Measurements from ENCODE around the gene COPB1.
"Not testable (repeated sequence)": the region's sequence is repeated elsewhere in the genome, so short reads cannot be mapped to it uniquely, and the experiment has no call there.

Gene COPB1

GRCh38 chr11:14499560-14500180 is at the start of gene COPB1:
TSS of gene COPB1 (minus strand) at chr11:14499811. CDS start at chr11:14498928, 883 bp downstream.
- peak; percentile 93 for DNase-seq

GRCh38 chr11:14547440-14547839 is 47.8 kb upstream of the COPB1 start:
- DNase-seq: no peak

GRCh38 chr11:14546672-14547071 is 47.1 kb upstream of the COPB1 start:
- no peak for DNase-seq

- DNase-seq: no peak
Measured at GRCh38 chr11:14544611-14545010, 45.0 kb upstream of the COPB1 start.

- no peak for DNase-seq
Measured at GRCh38 chr11:14543260-14543659, 43.6 kb upstream of the COPB1 start.

- no peak for DNase-seq
Measured at GRCh38 chr11:14542324-14542723, 42.7 kb upstream of the COPB1 start.

GRCh38 chr11:14541192-14541947 is 41.8 kb upstream of the COPB1 start:
- no peak for DNase-seq

- no peak for DNase-seq
Measured at GRCh38 chr11:14539982-14540421, 40.4 kb upstream of the COPB1 start.

GRCh38 chr11:14538926-14539554 is 39.4 kb upstream of the COPB1 start:
- DNase-seq: no peak

- no peak for DNase-seq
Measured at GRCh38 chr11:14538271-14538925, 38.8 kb upstream of the COPB1 start.

- peak; percentile 54 for DNase-seq
Measured at GRCh38 chr11:14537134-14537599, 37.6 kb upstream of the COPB1 start.

GRCh38 chr11:14535166-14535565 is 35.6 kb upstream of the COPB1 start:
- DNase-seq: not testable (repeated sequence)

- no peak for DNase-seq
Measured at GRCh38 chr11:14529951-14530350, 30.3 kb upstream of the COPB1 start.

- no peak for DNase-seq
Measured at GRCh38 chr11:14529321-14529720, 29.7 kb upstream of the COPB1 start.

GRCh38 chr11:14522801-14523200 is 23.2 kb upstream of the COPB1 start:
- no peak for DNase-seq

- no peak for DNase-seq
Measured at GRCh38 chr11:14522245-14522644, 22.6 kb upstream of the COPB1 start.

GRCh38 chr11:14520747-14521151 is 21.1 kb upstream of the COPB1 start:
- DNase-seq: no peak

- peak; percentile 95 for DNase-seq
Measured at GRCh38 chr11:14519917-14520746, 20.5 kb upstream of the COPB1 start, which contains the start of gene PSMA1. TSS of gene PSMA1 (minus strand) at chr11:14520386. CDS start at chr11:14520299, 87 bp downstream.

- DNase-seq: peak; percentile 43
Measured at GRCh38 chr11:14519597-14519916, 19.9 kb upstream of the COPB1 start.

- DNase-seq: no peak
Measured at GRCh38 chr11:14518820-14519219, 19.2 kb upstream of the COPB1 start.

- DNase-seq: no peak
Measured at GRCh38 chr11:14513800-14514199, 14.2 kb upstream of the COPB1 start.

- DNase-seq: no peak
Measured at GRCh38 chr11:14506532-14506931, 6.9 kb upstream of the COPB1 start.
